NCI-H524 treated with DMSO at 0.1 percent for 48 hours (cell line): ENCODE results near the gene THPO.

Experiments used
- DNase-seq: peaks from one replicate; lab custom pipeline; 2025; lab: John Stamatoyannopoulos, UW

The THPO gene

DNA sequence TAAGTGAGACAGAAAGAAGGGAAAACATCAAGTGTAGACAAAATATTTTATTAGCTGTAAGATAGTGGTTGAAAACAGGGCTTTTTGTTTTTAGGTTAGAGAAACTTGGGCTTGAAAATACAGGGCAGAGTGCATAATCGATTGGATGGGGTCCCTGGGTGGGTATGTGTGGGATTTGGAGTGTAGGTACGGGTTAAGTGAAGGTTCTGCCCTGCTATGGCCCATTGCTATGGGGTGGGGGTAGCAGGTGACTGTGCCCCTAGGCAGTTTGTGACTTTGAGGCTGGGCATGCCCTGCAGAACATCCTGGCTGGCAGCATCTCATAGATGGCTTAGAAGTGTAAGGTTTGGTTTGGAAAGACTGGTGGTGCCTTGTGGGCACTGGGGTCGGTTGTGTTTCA is 44.3 kb downstream of the THPO start:
- DNase-seq, result no peak

DNA sequence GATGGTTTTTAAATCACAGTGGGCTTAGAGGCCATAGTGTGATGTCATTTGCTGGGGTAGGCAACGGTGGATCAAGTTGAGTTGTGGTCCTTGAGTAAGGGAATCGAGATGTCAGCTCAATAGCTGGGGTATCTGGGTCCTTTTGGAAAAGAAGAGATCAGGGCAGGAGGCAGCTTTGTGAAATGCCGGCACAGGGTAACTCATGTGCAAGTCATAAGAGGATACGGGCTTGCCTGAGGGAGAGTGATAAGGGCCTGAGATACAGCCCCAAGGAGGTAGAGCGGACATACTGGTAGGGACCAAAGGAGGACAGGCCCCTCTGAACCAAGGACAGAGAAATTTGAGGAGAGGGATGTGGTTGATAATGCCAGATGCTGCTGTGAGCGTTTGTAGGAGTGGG is 44.8 kb downstream of the THPO start:
- DNase-seq, result no peak

DNA sequence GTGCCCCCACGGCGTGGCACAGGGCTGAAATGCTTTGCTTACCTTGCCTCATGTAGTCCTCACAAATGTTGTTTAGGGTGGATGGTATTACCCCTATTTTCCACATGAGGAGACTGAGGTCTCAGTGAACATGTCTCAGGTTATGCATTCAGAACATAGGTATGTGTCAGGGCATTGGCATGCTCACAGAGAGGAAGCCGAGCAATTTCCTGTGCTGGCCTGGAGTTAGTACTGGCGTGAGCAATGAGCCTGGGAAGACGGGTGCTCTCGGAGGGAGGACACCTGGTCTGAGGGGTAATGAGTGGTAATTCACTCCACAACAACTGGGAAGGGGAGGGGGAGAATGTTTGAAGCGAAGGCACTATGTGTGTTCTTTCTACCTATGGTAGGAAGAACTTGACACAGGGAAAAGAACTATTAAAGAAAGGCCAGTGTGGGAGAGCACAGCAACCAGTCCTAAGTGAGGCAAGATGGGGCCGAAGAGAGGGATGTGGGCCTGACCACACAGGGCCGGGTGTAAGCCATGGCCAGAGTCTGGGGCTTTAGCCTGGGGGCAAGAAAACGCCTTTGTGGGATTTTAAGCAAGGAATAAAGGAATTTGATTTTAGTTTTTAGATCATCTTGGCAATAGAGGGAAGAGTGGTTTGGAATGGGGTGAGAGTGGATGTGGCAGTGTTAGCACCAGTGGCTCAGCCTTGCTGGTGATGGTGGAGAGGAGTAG is 45.5 kb downstream of the THPO start:
- no peak for DNase-seq

DNA sequence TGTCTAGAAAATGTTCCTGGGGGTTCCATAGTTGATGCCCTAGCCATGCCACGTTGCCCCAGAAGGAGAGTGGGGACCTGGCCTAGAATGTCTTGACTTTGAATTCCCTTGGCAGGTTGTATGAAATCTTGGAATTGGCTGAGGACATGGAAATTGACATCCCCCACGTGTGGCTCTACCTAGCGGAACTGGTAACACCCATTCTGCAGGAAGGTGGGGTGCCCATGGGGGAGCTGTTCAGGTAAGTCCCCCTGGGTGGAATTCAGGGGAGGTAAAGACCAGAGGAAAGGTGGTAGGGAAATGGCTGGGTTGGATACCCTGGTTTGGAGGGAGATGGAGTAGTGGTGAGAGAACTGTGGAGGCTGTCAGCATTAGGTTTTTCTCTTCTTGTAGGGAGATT is 49.5 kb downstream of the THPO start:
- no peak for DNase-seq

DNA sequence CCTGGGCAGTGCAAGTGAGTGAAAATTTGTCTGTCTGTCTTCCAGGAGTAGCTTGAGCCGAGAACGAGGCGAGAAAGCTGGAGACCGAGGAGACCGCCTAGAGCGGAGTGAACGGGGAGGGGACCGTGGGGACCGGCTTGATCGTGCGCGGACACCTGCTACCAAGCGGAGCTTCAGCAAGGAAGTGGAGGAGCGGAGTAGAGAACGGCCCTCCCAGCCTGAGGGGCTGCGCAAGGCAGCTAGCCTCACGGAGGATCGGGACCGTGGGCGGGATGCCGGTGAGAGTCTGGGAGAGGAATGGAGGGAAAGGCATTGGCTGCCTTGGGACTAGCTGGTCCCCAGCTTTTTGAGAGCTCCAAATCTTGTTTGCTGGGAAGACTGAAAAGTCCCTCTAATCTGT is 50.8 kb downstream of the THPO start:
- DNase-seq, result no peak

DNA sequence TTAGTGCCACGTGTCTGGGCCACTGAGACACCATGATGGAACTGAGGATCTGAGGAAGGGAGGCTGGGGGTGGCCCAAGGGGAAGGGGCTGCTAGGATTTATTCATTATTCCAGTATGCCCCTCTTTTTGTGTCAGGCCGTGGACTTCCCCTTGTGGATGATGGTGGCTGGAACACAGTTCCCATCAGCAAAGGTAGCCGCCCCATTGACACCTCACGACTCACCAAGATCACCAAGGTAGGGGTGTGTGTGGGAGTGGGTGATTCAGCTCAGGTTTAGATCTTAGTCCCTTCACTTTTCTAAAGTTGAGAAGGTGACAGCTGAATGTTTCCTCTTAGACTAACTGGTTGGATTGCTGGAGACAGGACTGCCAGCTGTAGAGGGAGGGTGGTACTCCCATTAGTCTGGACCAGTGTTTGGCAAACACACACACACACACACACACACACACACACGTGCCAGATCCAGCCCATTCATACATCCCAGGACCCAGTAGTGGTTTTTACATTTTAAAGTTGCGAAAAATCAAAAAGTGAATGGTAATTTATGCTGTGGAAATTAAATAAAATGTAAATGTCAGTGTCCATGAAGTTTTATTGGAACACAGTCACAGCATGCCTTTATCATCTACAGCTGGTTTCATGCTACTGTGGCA is 52.2 kb downstream of the THPO start:
- DNase-seq, result no peak

DNA sequence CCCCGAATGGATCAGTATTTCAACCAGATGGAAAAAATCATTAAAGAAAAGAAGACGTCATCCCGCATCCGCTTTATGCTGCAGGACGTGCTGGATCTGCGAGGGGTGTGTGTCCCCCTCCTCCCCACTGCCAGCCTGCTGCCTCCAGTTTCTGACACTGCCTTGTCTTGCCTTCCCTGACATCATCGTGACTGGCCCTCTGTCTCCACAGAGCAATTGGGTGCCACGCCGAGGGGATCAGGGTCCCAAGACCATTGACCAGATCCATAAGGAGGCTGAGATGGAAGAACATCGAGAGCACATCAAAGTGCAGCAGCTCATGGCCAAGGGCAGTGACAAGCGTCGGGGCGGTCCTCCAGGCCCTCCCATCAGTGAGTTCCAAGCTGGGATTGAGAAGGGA is 52.7 kb downstream of the THPO start:
- no peak for DNase-seq

DNA sequence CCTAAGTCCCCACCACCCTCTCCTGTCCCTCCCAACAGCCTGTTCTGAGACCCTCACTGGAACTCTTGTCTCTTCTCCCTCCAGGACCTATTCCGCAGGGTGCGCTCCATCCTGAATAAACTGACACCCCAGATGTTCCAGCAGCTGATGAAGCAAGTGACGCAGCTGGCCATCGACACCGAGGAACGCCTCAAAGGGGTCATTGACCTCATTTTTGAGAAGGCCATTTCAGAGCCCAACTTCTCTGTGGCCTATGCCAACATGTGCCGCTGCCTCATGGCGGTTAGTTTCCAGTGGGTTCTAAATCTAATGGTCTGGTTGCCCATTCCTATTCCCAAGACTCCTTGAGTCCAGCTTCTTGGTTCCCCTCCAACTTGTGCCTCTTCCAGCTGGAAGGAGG is 54.3 kb downstream of the THPO start:
- DNase-seq, result no peak

DNA sequence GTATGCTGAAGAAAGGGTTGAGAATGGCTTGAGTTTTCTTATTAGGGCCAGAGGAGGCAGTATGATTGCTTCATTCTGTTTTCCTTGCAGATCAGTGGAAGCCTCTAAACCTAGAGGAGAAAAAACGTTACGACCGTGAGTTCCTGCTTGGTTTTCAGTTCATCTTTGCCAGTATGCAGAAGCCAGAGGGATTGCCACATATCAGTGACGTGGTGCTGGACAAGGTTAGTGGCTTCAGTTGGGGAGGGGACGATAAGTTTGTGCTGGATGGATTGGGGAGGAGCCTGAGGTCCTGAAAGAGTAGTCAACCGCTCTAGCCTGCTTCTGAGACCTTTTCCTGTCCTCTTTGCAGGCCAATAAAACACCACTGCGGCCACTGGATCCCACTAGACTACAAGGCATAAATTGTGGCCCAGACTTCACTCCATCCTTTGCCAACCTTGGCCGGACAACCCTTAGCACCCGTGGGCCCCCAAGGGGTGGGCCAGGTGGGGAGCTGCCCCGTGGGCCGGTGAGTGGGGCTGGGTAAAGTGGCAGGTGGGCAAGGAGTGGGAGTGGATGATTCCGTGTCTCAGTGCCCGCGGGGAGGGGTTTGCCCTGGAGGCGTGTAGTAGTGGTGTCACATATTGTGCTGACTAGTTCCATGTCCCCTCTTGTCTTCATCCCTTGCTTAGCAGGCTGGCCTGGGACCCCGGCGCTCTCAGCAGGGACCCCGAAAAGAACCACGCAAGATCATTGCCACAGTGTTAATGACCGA is 55.1 kb downstream of the THPO start:
- no peak for DNase-seq
